HFF-Myc (cell line): ENCODE results near the gene BACE1.
"Not testable (repeated sequence)": the region's sequence is repeated elsewhere in the genome, so short reads cannot be mapped to it uniquely, and the experiment has no call there.

Experiments
- DNase-seq: peaks from one replicate; pipeline ENCODE4 v3.0.0-alpha.2; 2011; ENCODE audit warnings: low read depth; ENCODE audit errors: extremely low read depth
- H3K4me3 ChIP-seq: replicated peaks from 2 replicates; pipeline ENCODE4 v1.5.1; 2011; ENCODE audit warnings: low read depth, mild to moderate bottlenecking, control low read depth, low read length
- CTCF ChIP-seq: IDR thresholded peaks from 2 replicates; pipeline ENCODE4 v1.5.1; 2012; ENCODE audit warnings: mild to moderate bottlenecking, low read depth, low read length, control low read depth; ENCODE audit errors: missing control alignments

Gene BACE1

GRCh38 chr11:117279711-117280376 is 36.2 kb downstream of the BACE1 start:
- no peak for DNase-seq
- TF ChIP-seq CTCF, result no peak
- H3K4me3 ChIP-seq, result no peak overlapping the region

GRCh38 chr11:117278347-117278746 is 37.7 kb downstream of the BACE1 start:
- DNase-seq, result no peak
- TF ChIP-seq CTCF, result no peak
- no peak overlapping the region for H3K4me3 ChIP-seq

- peak; percentile 44 for DNase-seq
- no peak for TF ChIP-seq CTCF
- no peak overlapping the region for H3K4me3 ChIP-seq
These were observed 42.3 kb downstream of the BACE1 start for GRCh38 chr11:117273550-117274289.

GRCh38 chr11:117272175-117272574 is 43.9 kb downstream of the BACE1 start:
- DNase-seq, H3K4me3 ChIP-seq: not testable (repeated sequence)

GRCh38 chr11:117271208-117271607 is 44.8 kb downstream of the BACE1 start:
- no peak for TF ChIP-seq CTCF
- H3K4me3 ChIP-seq, result no peak overlapping the region
- DNase-seq, result no peak

GRCh38 chr11:117269856-117270255 is 46.2 kb downstream of the BACE1 start:
- no peak overlapping the region for H3K4me3 ChIP-seq
- no peak for TF ChIP-seq CTCF
- DNase-seq, result no peak

GRCh38 chr11:117265745-117266144 is 50.3 kb downstream of the BACE1 start:
- no peak for DNase-seq
- TF ChIP-seq CTCF, result no peak
- H3K4me3 ChIP-seq, result no peak overlapping the region

GRCh38 chr11:117264624-117265323 is 51.3 kb downstream of the BACE1 start:
- not testable (repeated sequence) for H3K4me3 ChIP-seq

More at GRCh38 chr11:117264624-117265323, 51.3 kb downstream of the BACE1 start:
- DNase-seq, result not testable (repeated sequence)
